Suprapubic skin (tissue), 4 donors: ENCODE measurements around the gene NHLRC2. TPM values are rescaled to one million over a fixed set of nuclear protein-coding genes. Genes with fewer than 3 reads are reported as not detected.

ENCODE experiments used
- DNase-seq, 2 donors: peaks; one replicate each; pipeline ENCODE4 v3.0.0-alpha.2; 2019; ENCODE audit warnings: low spot score in 2 of 2
- H3K27ac ChIP-seq: fragments of 200-600 bp; sonication (generic); one replicate; pipeline ENCODE4 v1.5.1; 2019
- H3K27me3 ChIP-seq: fragments of 200-600 bp; sonication (generic); one replicate; pipeline ENCODE4 v1.5.1; 2019
- H3K36me3 ChIP-seq: fragments of 200-600 bp; sonication (generic); one replicate; pipeline ENCODE4 v1.5.1; 2019
- H3K4me1 ChIP-seq: fragments of 200-600 bp; sonication (generic); one replicate; pipeline ENCODE4 v1.5.1; 2019
- H3K4me3 ChIP-seq: fragments of 200-600 bp; sonication (generic); one replicate; pipeline ENCODE4 v1.5.1; 2019; ENCODE audit warnings: mild to moderate bottlenecking
- H3K9me3 ChIP-seq: fragments of 200-600 bp; sonication (generic); one replicate; pipeline ENCODE4 v1.5.1; 2019
- EP300 ChIP-seq: sonication (generic); formaldehyde crosslinking; IDR thresholded peaks from one replicate; pipeline ENCODE4 v1.6.1; 2017; ENCODE audit warnings: antibody characterized with exemption
- POLR2A ChIP-seq, 2 donors: fragments of 450-650 bp; IDR thresholded peaks; one replicate each; pipeline ENCODE4 v1.6.1; 2017; ENCODE audit warnings: antibody characterized with exemption in 2 of 2, mild to moderate bottlenecking in 2 of 2, moderate library complexity in 2 of 2
- POLR2AphosphoS5 ChIP-seq, 3 donors: sonication (generic); formaldehyde crosslinking; IDR thresholded peaks; one replicate each; pipeline ENCODE4 v1.6.1; 2017; ENCODE audit warnings: antibody characterized with exemption in 3 of 3
- WGBS: methylation state at CpG from one replicate; pipeline ENCODE4 v1.1.5; 2018; 5-methylcytosine and 5-hydroxymethylcytosine counted together
- total RNA-seq, 4 donors: library from RNA; depleted of rRNA; stranded (reverse); fragments of >200 nt; gene quantifications; one replicate each; pipeline ENCODE4 v1.1.0, GENCODE V29; 2016
- TF ChIP-seq, protein P1 (sequence below), 2 donors: fragments of 200-600 bp in 1 of 2; fragments of 450-650 bp in 1 of 2; sonication (generic) in 1 of 2; IDR thresholded peaks; one replicate each; pipeline ENCODE4 v1.5.1; 2016 to 2019; ENCODE audit warnings: antibody characterized with exemption in 2 of 2, mild to moderate bottlenecking in 1 of 2, moderate library complexity in 1 of 2

The NHLRC2 gene
- total RNA-seq, 4 donors from 2014 or later: 35.3 to 49.6 (median 42.3) TPM

DNA sequence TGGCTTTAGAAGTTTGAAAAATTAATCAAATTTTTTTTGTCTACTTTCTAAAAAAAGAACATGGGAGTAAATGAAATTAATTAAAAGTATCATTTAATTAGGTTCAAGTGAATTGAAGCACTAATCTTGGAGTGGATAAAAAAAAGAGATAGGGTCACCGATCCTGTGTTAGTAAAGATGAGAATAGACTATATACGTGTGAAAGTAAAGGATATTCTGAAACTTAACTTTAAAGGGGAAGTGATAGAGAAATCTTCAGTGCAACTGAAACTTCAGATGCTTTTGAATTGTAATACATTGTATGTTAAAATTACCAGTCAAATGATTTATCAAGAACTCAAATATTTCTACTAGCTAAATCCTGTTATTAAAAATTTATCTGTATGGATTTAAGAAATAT is 4.8 kb downstream of the NHLRC2 start:
- no peak for DNase-seq
- Histone ChIP-seq H3K27ac (no peak overlapping the region), H3K27me3 (no peaks in the 10 kb centered on the region), H3K4me3 (no peak overlapping the region), H3K9me3 (no peaks in the 10 kb centered on the region), H3K36me3 (peaks cover 30% of the 10 kb centered on the region), H3K4me1 (peaks cover 25% of the 10 kb centered on the region)
- TF ChIP-seq POLR2A (IDR thresholded peaks at IDR 0.05) (no peak), POLR2AphosphoS5 (IDR thresholded peaks at IDR 0.05) (no peak), EP300 (no peak)
- TF ChIP-seq, protein P1, sequence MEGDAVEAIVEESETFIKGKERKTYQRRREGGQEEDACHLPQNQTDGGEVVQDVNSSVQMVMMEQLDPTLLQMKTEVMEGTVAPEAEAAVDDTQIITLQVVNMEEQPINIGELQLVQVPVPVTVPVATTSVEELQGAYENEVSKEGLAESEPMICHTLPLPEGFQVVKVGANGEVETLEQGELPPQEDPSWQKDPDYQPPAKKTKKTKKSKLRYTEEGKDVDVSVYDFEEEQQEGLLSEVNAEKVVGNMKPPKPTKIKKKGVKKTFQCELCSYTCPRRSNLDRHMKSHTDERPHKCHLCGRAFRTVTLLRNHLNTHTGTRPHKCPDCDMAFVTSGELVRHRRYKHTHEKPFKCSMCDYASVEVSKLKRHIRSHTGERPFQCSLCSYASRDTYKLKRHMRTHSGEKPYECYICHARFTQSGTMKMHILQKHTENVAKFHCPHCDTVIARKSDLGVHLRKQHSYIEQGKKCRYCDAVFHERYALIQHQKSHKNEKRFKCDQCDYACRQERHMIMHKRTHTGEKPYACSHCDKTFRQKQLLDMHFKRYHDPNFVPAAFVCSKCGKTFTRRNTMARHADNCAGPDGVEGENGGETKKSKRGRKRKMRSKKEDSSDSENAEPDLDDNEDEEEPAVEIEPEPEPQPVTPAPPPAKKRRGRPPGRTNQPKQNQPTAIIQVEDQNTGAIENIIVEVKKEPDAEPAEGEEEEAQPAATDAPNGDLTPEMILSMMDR (IDR thresholded peaks at IDR 0.05): no peak
- WGBS: 80% methylated on average over 2 of the region's 2 CpGs

DNA sequence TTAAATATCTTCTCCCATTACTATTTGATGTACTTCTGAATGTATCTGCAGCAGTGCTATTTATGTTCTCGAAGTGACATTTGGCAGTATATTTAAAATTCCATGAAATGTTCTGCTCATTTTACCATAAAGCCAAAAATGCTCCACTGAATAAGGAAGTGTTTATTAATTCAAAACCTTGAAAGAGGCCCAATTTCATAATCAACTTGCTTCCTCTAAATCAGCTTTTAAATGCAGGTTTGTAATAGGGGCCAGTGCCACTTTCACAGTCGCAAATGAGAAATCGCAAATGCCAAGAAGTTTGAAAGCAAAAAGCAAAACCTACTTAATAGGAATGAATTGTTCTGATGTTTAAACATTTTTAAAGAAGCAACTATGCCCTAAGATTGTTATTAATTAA is 11.4 kb downstream of the NHLRC2 start:
- Histone ChIP-seq H3K27me3 (no peaks in the 10 kb centered on the region), H3K36me3 (peaks cover 11% of the 10 kb centered on the region), H3K4me3 (no peak overlapping the region), H3K9me3 (no peaks in the 10 kb centered on the region), H3K27ac (no peak overlapping the region), H3K4me1 (no peaks in the 10 kb centered on the region)
- DNase-seq: no peak
- 85% methylated on average over 3 of the region's 3 CpGs for WGBS
- TF ChIP-seq POLR2A (IDR thresholded peaks at IDR 0.05) (no peak), EP300 (no peak), POLR2AphosphoS5 (IDR thresholded peaks at IDR 0.05) (no peak)
- TF ChIP-seq, protein P1 (IDR thresholded peaks at IDR 0.05): no peak

DNA sequence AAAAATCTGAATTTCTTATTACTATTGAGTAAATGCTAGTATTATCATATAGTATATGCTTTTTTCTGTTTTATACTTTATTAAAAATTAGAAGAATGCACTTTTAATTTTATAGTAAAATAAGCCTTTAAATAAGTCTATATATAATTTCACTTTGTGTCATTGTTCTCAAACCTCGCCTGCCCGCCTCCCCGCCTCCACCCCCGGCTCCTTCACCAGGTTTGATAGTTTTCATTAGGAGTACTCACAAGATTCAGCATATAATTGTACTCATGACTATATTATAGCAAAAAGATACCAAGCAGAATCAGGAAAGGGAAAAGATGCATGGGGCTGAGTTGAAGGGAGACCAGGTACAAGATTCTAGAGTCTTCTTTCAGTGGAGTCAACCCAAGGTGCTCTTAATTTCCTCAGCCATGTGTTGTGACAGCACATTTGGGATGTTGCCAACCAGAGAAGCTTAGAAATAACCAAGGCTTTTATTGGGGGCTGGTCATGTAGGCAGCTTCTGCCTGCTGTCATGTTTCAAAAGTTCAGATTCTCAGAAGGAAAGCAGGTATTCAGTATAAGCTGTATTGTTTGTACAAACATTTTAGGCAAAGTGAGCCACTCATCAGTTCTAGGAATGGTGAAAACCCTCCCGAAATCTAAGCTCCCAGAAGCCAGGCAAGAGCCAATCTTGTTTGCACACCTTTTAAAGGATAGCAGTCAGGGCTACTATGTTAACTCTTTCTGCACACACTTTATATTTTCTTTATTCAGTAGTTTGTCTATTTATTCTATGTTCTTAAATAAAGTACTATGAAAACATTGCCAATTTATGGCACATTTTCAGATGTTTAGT is 12.3 kb downstream of the NHLRC2 start:
- Histone ChIP-seq H3K27me3 (no peaks in the 10 kb centered on the region), H3K27ac (no peak overlapping the region), H3K36me3 (peaks cover 3% of the 10 kb centered on the region), H3K4me1 (no peaks in the 10 kb centered on the region), H3K9me3 (no peaks in the 10 kb centered on the region), H3K4me3 (no peak overlapping the region)
- TF ChIP-seq POLR2A (IDR thresholded peaks at IDR 0.05) (no peak), POLR2AphosphoS5 (IDR thresholded peaks at IDR 0.05) (no peak), EP300 (no peak)
- TF ChIP-seq, protein P1 (IDR thresholded peaks at IDR 0.05): no peak
- DNase-seq: no peak
- 98% methylated on average over 5 of the region's 5 CpGs for WGBS

DNA sequence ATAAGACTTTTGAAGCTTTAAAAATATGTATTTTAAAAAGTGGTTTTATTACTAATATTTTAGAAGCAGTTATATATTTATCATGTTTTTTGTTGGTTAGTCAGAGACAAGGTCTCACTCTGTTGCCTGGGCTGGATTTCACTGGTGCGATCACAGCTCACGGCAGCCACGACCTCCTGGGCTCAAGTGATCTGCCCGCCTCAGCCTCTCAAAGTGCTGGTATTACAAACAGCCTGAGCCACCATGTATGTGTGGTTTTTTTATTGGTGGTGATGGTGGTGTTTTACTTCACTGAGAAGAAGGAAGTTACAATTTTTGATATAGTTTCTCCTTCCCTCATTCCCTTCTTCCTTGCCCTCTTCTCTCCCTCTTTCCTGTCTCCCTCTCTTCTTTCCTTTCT is 13.4 kb downstream of the NHLRC2 start:
- Histone ChIP-seq H3K36me3 (no peaks in the 10 kb centered on the region), H3K4me1 (no peaks in the 10 kb centered on the region), H3K27ac (no peak overlapping the region), H3K27me3 (no peaks in the 10 kb centered on the region), H3K4me3 (no peak overlapping the region), H3K9me3 (peaks cover 3% of the 10 kb centered on the region)
- no peak for DNase-seq
- TF ChIP-seq, protein P1 (IDR thresholded peaks at IDR 0.05): no peak
- TF ChIP-seq EP300 (no peak), POLR2AphosphoS5 (IDR thresholded peaks at IDR 0.05) (no peak), POLR2A (IDR thresholded peaks at IDR 0.05) (no peak)
- WGBS: 97% methylated on average over 4 of the region's 4 CpGs

- Histone ChIP-seq H3K27ac (no peak overlapping the region), H3K27me3 (no peaks in the 10 kb centered on the region), H3K36me3 (no peaks in the 10 kb centered on the region), H3K9me3 (peaks cover 4% of the 10 kb centered on the region), H3K4me1 (no peaks in the 10 kb centered on the region), H3K4me3 (no peak overlapping the region)
- WGBS: 82% methylated on average over 2 of the region's 2 CpGs
- no peak for DNase-seq
- TF ChIP-seq, protein P1 (IDR thresholded peaks at IDR 0.05): no peak
- TF ChIP-seq POLR2A (IDR thresholded peaks at IDR 0.05) (no peak), POLR2AphosphoS5 (IDR thresholded peaks at IDR 0.05) (no peak), EP300 (no peak)
Observed at GRCh38 chr10:113869789-113870188, 15.3 kb downstream of the NHLRC2 start.
